GM10847 (cell line): ENCODE data around the gene AHNAK.

Source experiments
- POLR2A ChIP-seq: IDR thresholded peaks from 2 replicates; pipeline ENCODE4 v1.6.1; 2011; ENCODE audit not compliant: insufficient read length; ENCODE audit errors: extremely low read depth

The AHNAK gene

GRCh38 chr11:62496676-62497075, 49.9 kb downstream of the AHNAK start:
- TF ChIP-seq POLR2A = no peak

GRCh38 chr11:62494246-62494645, 52.4 kb downstream of the AHNAK start:
- TF ChIP-seq POLR2A = no peak

GRCh38 chr11:62493801-62494200, 52.8 kb downstream of the AHNAK start:
- no peak for TF ChIP-seq POLR2A

- TF ChIP-seq POLR2A = no peak
Measured at GRCh38 chr11:62492586-62492985, 54.0 kb downstream of the AHNAK start.

GRCh38 chr11:62491571-62492329, 54.9 kb downstream of the AHNAK start:
- no peak for TF ChIP-seq POLR2A

- TF ChIP-seq POLR2A = no peak
Measured at GRCh38 chr11:62489204-62489603, 57.4 kb downstream of the AHNAK start.

GRCh38 chr11:62487738-62488551, 58.7 kb downstream of the AHNAK start:
- TF ChIP-seq POLR2A = no peak

GRCh38 chr11:62487136-62487535, 59.5 kb downstream of the AHNAK start:
- TF ChIP-seq POLR2A = no peak

GRCh38 chr11:62484352-62484751, 62.3 kb downstream of the AHNAK start:
- TF ChIP-seq POLR2A = no peak

GRCh38 chr11:62482753-62483152, 63.9 kb downstream of the AHNAK start:
- TF ChIP-seq POLR2A = no peak

GRCh38 chr11:62479631-62480201, 66.9 kb downstream of the AHNAK start:
- TF ChIP-seq POLR2A = no peak

- no peak for TF ChIP-seq POLR2A
Measured at GRCh38 chr11:62477927-62478326, 68.7 kb downstream of the AHNAK start.

GRCh38 chr11:62472063-62472884, 74.3 kb downstream of the AHNAK start:
- no peak for TF ChIP-seq POLR2A

- TF ChIP-seq POLR2A = no peak
Measured at GRCh38 chr11:62471603-62472002, 75.0 kb downstream of the AHNAK start.

GRCh38 chr11:62468577-62468976, 78.0 kb downstream of the AHNAK start:
- no peak for TF ChIP-seq POLR2A

GRCh38 chr11:62466444-62466843, 80.2 kb downstream of the AHNAK start:
- TF ChIP-seq POLR2A = no peak

- TF ChIP-seq POLR2A = no peak
Measured at GRCh38 chr11:62464655-62465054, 82.0 kb downstream of the AHNAK start.
